OCI-LY1 (cell line): ENCODE measurements around the gene CLEC4A.

ENCODE experiments used
- H2AFZ ChIP-seq: fragments of 200-600 bp; sonication (generic), shearing (Covaris generic); 2 replicates; pipeline ENCODE4 v1.6.0; 2014; ENCODE audit warnings: antibody characterized with exemption, mild to moderate bottlenecking, low read length
- H3F3A ChIP-seq: fragments of 200-600 bp; sonication (generic), shearing (Covaris generic); 2 replicates; pipeline ENCODE4 v1.6.0; 2014; ENCODE audit warnings: mild to moderate bottlenecking, antibody characterized with exemption, low read length, moderate library complexity; ENCODE audit not compliant: insufficient read depth
- H3K27ac ChIP-seq: fragments of 200-600 bp; sonication (generic); 2 replicates; pipeline ENCODE4 v1.5.1; 2014; ENCODE audit warnings: low read length, mixed run types, mild to moderate bottlenecking, low read depth; ENCODE audit not compliant: poor library complexity, severe bottlenecking
- H3K27me3 ChIP-seq: fragments of 200-600 bp; sonication (generic); 2 replicates; pipeline ENCODE4 v1.6.0; 2014; ENCODE audit warnings: antibody characterized with exemption, mild to moderate bottlenecking, low read length, moderate library complexity; ENCODE audit not compliant: insufficient read depth
- H3K36me3 ChIP-seq: fragments of 200-600 bp; sonication (generic); 2 replicates; pipeline ENCODE4 v1.6.1; 2014; ENCODE audit warnings: mild to moderate bottlenecking, antibody characterized with exemption, low read length, moderate library complexity, mixed read lengths; ENCODE audit not compliant: insufficient read depth
- H3K4me1 ChIP-seq: fragments of 200-600 bp; sonication (generic); 2 replicates; pipeline ENCODE4 v1.5.1; 2014; ENCODE audit warnings: mild to moderate bottlenecking, low read length, moderate library complexity; ENCODE audit not compliant: insufficient read depth, severe bottlenecking
- H3K4me2 ChIP-seq: fragments of 200-600 bp; sonication (generic), shearing (Covaris generic); 2 replicates; pipeline ENCODE4 v1.6.1; 2014; ENCODE audit warnings: low read length
- H3K4me3 ChIP-seq: fragments of 200-600 bp; sonication (generic); 2 replicates; pipeline ENCODE4 v1.5.1; 2014; ENCODE audit warnings: low read length, low read depth, mild to moderate bottlenecking, mixed read lengths; ENCODE audit not compliant: poor library complexity, severe bottlenecking
- H3K79me2 ChIP-seq: fragments of 200-600 bp; shearing (Covaris generic); 2 replicates; pipeline ENCODE4 v1.6.1; 2016; ENCODE audit warnings: mixed run types, low read length, mixed read lengths; ENCODE audit not compliant: insufficient read depth
- H3K9ac ChIP-seq: fragments of 200-600 bp; sonication (generic), shearing (Covaris generic); 2 replicates; pipeline ENCODE4 v1.6.1; 2014; ENCODE audit warnings: mild to moderate bottlenecking, low read length, mixed read lengths
- H3K9me2 ChIP-seq: fragments of 200-600 bp; sonication (generic), shearing (Covaris generic); 2 replicates; pipeline ENCODE4 v1.6.1; 2014; ENCODE audit warnings: low read depth, mild to moderate bottlenecking, low read length, mixed read lengths
- H3K9me3 ChIP-seq: fragments of 200-600 bp; shearing (Covaris generic); 2 replicates; pipeline ENCODE4 v1.6.1; 2014; ENCODE audit warnings: low read length, mixed read lengths
- H4K20me1 ChIP-seq: fragments of 200-600 bp; sonication (generic), shearing (Covaris generic); 2 replicates; pipeline ENCODE4 v1.6.0; 2016; ENCODE audit warnings: mild to moderate bottlenecking, low read length; ENCODE audit not compliant: insufficient read depth
- CTCF ChIP-seq: fragments of 200-600 bp; sonication (generic), shearing (Covaris generic); IDR thresholded peaks from 2 replicates; pipeline ENCODE4 v1.5.1; 2017; ENCODE audit warnings: mild to moderate bottlenecking, antibody characterized with exemption, low read length, moderate library complexity, mixed read lengths
- EZH2 ChIP-seq: fragments of 200-600 bp; sonication (generic), shearing (Covaris generic); IDR thresholded peaks from 2 replicates; pipeline ENCODE4 v1.8.0; 2017; ENCODE audit warnings: borderline replicate concordance, mixed run types, mild to moderate bottlenecking, antibody characterized with exemption, low read length, moderate library complexity, mixed read lengths

Gene CLEC4A

GRCh38 chr12:8077207-8077606, 46.2 kb upstream of the CLEC4A start:
- no peaks in the 10 kb centered on the region for H3K27me3 ChIP-seq
- TF ChIP-seq EZH2: no peak
- TF ChIP-seq CTCF: no peak
- H4K20me1 ChIP-seq: no peaks in the 10 kb centered on the region
- peaks cover 13% of the 10 kb centered on the region for H3K4me1 ChIP-seq
- H2AFZ ChIP-seq: no peak overlapping the region
- H3K9me2 ChIP-seq: no peaks in the 10 kb centered on the region
- no peak overlapping the region for H3K4me3 ChIP-seq
- H3F3A ChIP-seq: no peaks in the 10 kb centered on the region
- peaks cover 7% of the 10 kb centered on the region; the same call in 1 of the 2 replicates for H3K79me2 ChIP-seq
- no peaks in the 10 kb centered on the region for H3K9me3 ChIP-seq
- no peak overlapping the region for H3K9ac ChIP-seq
- no peak overlapping the region for H3K4me2 ChIP-seq
- no peaks in the 10 kb centered on the region for H3K36me3 ChIP-seq
- no peak overlapping the region for H3K27ac ChIP-seq

- H3K9ac ChIP-seq: no peak overlapping the region
- no peak for TF ChIP-seq EZH2
- TF ChIP-seq CTCF: peak; percentile 31; the same call in 1 of the 2 replicates
- H4K20me1 ChIP-seq: no peaks in the 10 kb centered on the region
- H3K27ac ChIP-seq: no peak overlapping the region
- no peak overlapping the region for H2AFZ ChIP-seq
- H3K79me2 ChIP-seq: peaks cover 18% of the 10 kb centered on the region
- no peak overlapping the region for H3K4me3 ChIP-seq
- peaks cover 22% of the 10 kb centered on the region for H3K4me1 ChIP-seq
- H3F3A ChIP-seq: no peaks in the 10 kb centered on the region
- no peaks in the 10 kb centered on the region for H3K9me2 ChIP-seq
- no peaks in the 10 kb centered on the region for H3K27me3 ChIP-seq
- no peaks in the 10 kb centered on the region for H3K9me3 ChIP-seq
- no peak overlapping the region for H3K4me2 ChIP-seq
- H3K36me3 ChIP-seq: no peaks in the 10 kb centered on the region
Measured at GRCh38 chr12:8078398-8078797, 45.0 kb upstream of the CLEC4A start.

- peaks cover 27% of the 10 kb centered on the region for H3K4me1 ChIP-seq
- H4K20me1 ChIP-seq: no peaks in the 10 kb centered on the region
- no peak overlapping the region for H2AFZ ChIP-seq
- no peak overlapping the region for H3K4me2 ChIP-seq
- no peaks in the 10 kb centered on the region for H3F3A ChIP-seq
- no peak overlapping the region for H3K27ac ChIP-seq
- no peak overlapping the region for H3K9ac ChIP-seq
- TF ChIP-seq CTCF: no peak
- no peaks in the 10 kb centered on the region; the same call in 1 of the 2 replicates for H3K36me3 ChIP-seq
- no peaks in the 10 kb centered on the region for H3K27me3 ChIP-seq
- H3K4me3 ChIP-seq: no peak overlapping the region
- no peaks in the 10 kb centered on the region for H3K9me2 ChIP-seq
- H3K9me3 ChIP-seq: no peaks in the 10 kb centered on the region
- H3K79me2 ChIP-seq: peaks cover 23% of the 10 kb centered on the region
Measured at GRCh38 chr12:8078916-8079315, 44.5 kb upstream of the CLEC4A start.
